Right lobe of liver (tissue), 4 donors: Measurements from ENCODE around the gene DSG4.

ENCODE experiments used
- POLR2A ChIP-seq: fragments of 450-650 bp; IDR thresholded peaks from one replicate; pipeline ENCODE4 v1.6.1; 2017; ENCODE audit warnings: antibody characterized with exemption, mild to moderate bottlenecking
- TF ChIP-seq, protein P1 (sequence below), 4 donors: fragments of 200-600 bp in 3 of 4; fragments of 450-650 bp in 1 of 4; IDR thresholded peaks; one replicate each; pipeline versions ENCODE4 v1.5.1 to v1.8.0; 2016 to 2022; ENCODE audit warnings: antibody characterized with exemption in 4 of 4, mild to moderate bottlenecking in 2 of 4
- donor health status: DM: no; HTN: no; CAD: no.
- donor health status: DM: no; HTN: no; CAD: no.
- donor health status: DM: no; HTN: yes; CAD: no.

DNA sequence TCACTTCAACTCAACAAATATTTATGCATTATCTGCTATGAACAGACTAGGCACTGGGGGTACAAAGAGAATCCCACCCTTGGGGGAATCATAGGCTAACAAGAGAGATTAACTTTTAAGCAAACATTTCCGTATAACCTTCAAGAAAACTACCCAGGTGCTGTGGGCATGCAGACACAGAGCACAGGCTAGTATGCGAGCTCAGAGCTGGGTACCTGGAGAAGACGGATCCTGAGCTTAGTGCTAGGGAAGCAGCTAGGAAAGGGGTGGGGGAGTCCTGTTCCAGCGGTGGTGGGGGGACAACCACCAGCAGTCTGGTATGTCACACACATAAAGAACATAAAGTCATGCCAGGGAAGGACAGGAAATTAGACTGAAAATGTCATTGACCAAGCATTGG is 53.5 kb downstream of the DSG4 start:
- TF ChIP-seq, protein P1, sequence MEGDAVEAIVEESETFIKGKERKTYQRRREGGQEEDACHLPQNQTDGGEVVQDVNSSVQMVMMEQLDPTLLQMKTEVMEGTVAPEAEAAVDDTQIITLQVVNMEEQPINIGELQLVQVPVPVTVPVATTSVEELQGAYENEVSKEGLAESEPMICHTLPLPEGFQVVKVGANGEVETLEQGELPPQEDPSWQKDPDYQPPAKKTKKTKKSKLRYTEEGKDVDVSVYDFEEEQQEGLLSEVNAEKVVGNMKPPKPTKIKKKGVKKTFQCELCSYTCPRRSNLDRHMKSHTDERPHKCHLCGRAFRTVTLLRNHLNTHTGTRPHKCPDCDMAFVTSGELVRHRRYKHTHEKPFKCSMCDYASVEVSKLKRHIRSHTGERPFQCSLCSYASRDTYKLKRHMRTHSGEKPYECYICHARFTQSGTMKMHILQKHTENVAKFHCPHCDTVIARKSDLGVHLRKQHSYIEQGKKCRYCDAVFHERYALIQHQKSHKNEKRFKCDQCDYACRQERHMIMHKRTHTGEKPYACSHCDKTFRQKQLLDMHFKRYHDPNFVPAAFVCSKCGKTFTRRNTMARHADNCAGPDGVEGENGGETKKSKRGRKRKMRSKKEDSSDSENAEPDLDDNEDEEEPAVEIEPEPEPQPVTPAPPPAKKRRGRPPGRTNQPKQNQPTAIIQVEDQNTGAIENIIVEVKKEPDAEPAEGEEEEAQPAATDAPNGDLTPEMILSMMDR (IDR thresholded peaks at IDR 0.05) = no peak
- TF ChIP-seq POLR2A = no peak
